AG10803 (cell line): ENCODE data around the gene NYAP1.
"Not testable (repeated sequence)": the region's sequence is repeated elsewhere in the genome, so short reads cannot be mapped to it uniquely, and the experiment has no call there.

Experiments used
- DNase-seq: peaks from one replicate; pipeline ENCODE4 v3.0.0; 2010; ENCODE audit warnings: low read depth
- H3K4me3 ChIP-seq: 2 replicates; pipeline ENCODE4 v1.5.1; 2011; ENCODE audit warnings: mild to moderate bottlenecking, low read length, control low read depth
- CTCF ChIP-seq: conservative IDR thresholded peaks from 2 replicates; pipeline ENCODE4 v1.5.1; 2011; ENCODE audit warnings: mild to moderate bottlenecking, low read length, control low read depth, inconsistent platforms

NYAP1 gene

GRCh38 chr7:100538654-100539435, 55.1 kb downstream of the NYAP1 start, which contains the start of gene AGFG2:
Gene AGFG2, plus strand, starts transcription at chr7:100539203. Its CDS starts 144 bp downstream, at chr7:100539347.
- peak; percentile 99 for DNase-seq
- TF ChIP-seq CTCF = no peak

GRCh38 chr7:100539436-100540006, 55.8 kb downstream of the NYAP1 start:
- no peak for TF ChIP-seq CTCF

More at GRCh38 chr7:100538654-100539435, 55.1 kb downstream of the NYAP1 start, which contains the start of gene AGFG2:
- peak within 1 kb of the TSS; percentile 75 for H3K4me3 ChIP-seq

GRCh38 chr7:100540073-100540723, 56.5 kb downstream of the NYAP1 start:
- no peak for TF ChIP-seq CTCF
- H3K4me3 ChIP-seq = peak overlapping the region; percentile 75; the same call in 1 of the 2 replicates
- DNase-seq = no peak

More at GRCh38 chr7:100539436-100540006, 55.8 kb downstream of the NYAP1 start:
- no peak for DNase-seq
- H3K4me3 ChIP-seq = peak overlapping the region; percentile 75

- not testable (repeated sequence) for DNase-seq, H3K4me3 ChIP-seq
These were observed 57.6 kb downstream of the NYAP1 start for GRCh38 chr7:100541309-100541708.

GRCh38 chr7:100543586-100543985, 59.9 kb downstream of the NYAP1 start:
- DNase-seq = no peak
- no peak overlapping the region for H3K4me3 ChIP-seq
- no peak for TF ChIP-seq CTCF

GRCh38 chr7:100544386-100544785, 60.7 kb downstream of the NYAP1 start:
- no peak overlapping the region for H3K4me3 ChIP-seq
- no peak for TF ChIP-seq CTCF
- DNase-seq = no peak
